Pulmonary artery endothelial cell (primary cell): ENCODE data around the gene S100A4. TPM values are rescaled to one million over a fixed set of nuclear protein-coding genes. Genes with fewer than 3 reads are reported as not detected.

Experiments used
- DNase-seq: peaks from one replicate; pipeline ENCODE4 v3.0.0-alpha.2; 2011; ENCODE audit warnings: low read depth, low spot score
- total RNA-seq: library from RNA; depleted of rRNA; stranded (reverse); fragments of >200 nt; gene quantifications from 2 replicates; pipeline ENCODE4 v1.2.3, GENCODE V29; 2014

S100A4 gene
- total RNA-seq, 1 donor from 2014 or later = 0.66 TPM

DNA sequence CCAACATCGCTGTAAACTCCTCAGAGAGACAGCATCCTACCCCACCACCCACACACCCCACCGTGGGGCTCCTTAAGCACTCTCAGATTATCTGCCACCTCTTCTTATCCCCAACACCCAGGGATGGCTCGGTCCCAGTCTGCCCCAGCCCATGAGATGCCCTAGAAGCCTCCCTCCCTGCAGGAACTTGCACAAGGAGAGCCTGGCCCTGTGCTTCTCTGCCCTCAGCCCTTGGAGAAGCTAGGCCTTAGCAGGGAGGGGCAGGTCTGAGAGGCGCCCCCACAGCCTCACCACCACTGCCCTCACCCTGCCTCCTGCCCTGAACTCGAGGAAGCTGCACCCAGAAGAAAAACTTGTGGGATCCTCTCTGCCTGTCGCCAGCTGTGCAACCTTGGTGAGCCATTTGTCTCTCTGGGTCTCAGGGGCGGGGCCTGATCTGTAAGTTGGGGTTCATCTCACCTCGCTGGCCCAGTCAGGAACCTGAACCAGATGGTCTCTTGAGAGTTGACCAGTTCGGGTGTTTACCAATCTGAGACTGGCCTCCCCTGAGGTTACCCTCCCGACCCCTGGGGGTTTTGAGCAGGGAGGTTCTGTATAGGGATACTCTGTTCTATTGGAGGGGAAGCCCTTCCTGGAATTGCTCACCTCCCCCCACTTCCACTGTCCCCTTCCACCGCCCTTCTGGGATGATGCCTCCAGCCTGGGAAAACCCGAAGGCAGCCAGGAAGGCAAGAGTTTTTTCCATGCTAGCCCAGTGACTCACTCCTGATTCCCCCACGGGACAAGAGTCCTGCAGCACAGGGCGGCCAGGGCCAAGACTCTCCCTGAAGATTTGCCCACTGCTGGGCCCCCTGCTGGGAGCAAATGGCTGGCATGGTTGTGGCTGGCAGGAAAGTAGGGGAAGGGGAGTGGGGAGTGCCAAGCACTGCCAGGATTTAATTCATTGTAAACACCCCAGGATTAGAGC is 3.4 kb upstream of the S100A4 start, which contains the start of gene S100A3:
Gene S100A3, minus strand, starts transcription at position 537 of the 967 bp plus-strand sequence. CDS start 773 bp downstream, outside the sequence.
- DNase-seq = no peak

DNA sequence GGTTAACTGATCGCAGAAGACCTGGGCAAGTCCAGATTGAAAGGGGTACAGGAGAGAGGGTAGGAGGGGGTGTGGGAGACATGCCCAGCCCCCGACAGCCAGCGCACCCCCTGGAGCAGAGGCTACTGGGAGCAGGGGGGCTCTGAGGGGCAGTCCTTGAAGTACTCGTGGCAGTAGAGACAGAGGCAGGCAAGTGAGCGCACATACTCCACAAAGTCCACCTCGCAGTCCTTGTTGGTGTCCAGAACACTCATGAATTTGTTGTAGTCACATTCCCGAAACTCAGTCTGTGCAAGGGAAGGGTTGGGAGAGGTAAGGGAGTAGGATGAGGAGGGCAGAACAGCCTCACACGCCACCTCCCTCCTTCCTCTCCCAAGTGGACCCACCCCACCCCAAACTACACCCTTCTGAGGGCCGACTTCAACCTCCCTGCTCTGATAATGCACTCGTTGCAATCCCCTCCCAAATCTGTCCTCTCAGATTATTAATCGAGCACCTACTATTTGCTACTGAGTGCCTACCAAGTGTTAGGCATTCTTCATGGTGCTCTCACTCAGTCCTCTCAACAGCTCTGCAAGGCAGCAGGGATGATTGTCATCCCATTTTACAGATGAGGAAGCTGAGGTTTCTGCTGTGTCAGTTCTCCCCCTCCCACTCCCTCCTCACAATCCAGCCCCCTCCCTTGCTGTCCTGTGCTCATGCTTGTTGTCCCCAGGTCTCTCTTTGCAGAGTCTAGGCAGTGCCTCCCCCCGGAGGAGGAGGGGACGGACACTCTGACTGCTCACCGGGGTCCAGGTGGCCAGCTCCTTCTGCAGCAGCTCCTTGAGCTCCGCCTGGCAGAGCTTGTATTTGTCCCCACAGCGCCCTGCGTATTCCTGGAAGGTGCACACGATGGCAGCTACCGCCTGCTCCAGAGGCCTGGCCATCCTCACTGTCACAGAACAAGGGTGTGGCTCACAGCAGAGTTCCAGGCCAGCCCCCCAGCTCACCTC is 2.2 kb upstream of the S100A4 start:
- no peak for DNase-seq

DNA sequence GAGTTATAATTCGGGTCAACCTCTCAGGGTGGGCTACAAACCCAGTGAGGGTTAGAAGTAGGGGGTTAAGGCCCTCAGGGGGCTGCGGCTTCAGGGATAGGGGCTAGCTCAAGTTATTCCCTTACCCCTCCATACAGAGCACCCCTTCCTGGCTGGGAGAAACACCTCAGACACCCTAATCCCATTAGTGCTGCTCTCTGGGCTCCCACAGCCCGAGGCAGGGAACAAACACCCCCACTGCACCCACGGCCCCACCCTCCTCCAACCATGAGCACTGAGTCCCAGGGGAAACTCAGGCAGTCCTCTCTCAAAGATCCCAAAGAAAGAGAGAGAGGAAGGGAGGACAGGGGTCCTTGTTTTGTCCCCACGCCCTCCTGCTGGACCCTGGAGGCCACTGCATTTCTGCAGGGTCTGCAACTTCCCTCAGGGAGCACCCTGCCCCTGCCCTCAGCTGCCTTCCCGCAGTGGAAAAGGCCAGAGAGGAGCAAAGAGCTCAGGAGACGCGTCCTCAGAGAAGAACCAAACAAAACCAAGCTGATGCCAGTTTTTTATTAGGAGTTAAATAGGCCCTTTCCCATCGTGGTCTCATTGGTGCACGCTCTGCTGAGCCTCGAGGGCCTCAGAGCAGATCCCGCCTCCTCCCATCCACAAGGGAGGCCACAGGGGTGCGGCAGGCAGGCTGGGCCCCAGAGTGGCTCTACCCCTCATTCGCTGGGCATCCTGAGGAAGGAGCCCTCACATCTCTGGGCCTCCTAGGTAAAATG is 1.4 kb upstream of the S100A4 start:
- DNase-seq = no peak

DNA sequence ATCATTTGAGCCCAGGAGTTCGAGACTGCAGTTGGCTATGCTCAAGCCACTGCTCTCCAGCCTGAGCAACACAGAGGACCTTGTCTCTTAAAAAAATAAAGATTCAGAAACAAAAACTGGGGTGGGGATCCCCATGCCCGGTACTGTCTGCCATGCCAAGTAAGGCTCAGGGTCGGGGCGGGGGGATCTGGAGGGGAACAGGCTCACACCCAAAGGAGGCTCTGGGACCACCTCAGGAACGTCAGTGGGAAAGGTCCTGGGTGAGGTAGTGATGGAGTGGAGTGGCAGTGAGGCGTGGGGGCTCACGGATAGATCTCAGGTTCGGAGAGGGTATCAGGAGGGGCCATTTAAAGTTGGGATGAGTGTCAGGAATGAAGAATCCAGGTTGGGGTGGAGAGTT is 765 bp upstream of the S100A4 start:
- no peak for DNase-seq

DNA sequence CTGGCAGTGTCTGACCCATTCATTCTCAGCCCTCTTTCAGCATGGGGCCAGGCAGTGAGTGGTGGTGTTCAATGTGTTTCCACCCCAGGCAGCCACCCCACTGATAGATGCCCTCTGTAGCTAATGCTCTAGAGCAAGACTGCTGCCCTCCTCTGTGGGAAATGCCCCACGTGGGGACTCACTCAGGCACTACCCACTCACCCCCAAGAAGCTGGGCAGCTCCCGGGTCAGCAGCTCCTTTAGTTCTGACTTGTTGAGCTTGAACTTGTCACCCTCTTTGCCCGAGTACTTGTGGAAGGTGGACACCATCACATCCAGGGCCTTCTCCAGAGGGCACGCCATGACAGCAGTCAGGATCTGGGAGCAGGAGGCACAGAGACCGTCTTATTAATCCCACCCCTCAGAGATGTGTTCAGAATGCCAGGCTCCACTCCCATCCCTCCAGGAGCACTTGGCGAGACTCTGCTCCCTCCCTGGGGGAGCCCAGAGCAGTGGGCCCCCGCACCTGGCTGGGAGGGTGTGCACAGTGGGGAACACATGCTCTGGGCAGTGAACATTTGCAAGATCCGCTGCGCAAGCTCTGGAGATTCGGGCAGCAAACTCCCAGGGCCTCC is 1.0 kb downstream of the S100A4 start:
- no peak for DNase-seq

DNA sequence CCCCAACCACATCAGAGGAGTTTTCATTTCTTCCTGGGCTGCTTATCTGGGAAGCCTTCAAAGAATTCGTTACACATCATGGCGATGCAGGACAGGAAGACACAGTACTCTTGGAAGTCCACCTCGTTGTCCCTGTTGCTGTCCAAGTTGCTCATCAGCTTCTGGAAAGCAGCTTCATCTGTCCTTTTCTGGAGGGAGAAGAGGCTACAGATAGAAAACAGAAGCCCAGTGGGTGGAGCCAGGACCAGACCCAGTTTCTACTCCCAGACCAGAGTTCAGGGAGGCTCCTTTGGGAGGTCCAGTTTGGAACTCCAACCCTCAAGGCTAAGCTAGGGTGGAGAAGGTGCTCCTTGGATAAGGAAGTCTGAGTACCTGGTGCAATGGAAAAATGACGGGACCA is 1.9 kb downstream of the S100A4 start:
- DNase-seq = no peak

DNA sequence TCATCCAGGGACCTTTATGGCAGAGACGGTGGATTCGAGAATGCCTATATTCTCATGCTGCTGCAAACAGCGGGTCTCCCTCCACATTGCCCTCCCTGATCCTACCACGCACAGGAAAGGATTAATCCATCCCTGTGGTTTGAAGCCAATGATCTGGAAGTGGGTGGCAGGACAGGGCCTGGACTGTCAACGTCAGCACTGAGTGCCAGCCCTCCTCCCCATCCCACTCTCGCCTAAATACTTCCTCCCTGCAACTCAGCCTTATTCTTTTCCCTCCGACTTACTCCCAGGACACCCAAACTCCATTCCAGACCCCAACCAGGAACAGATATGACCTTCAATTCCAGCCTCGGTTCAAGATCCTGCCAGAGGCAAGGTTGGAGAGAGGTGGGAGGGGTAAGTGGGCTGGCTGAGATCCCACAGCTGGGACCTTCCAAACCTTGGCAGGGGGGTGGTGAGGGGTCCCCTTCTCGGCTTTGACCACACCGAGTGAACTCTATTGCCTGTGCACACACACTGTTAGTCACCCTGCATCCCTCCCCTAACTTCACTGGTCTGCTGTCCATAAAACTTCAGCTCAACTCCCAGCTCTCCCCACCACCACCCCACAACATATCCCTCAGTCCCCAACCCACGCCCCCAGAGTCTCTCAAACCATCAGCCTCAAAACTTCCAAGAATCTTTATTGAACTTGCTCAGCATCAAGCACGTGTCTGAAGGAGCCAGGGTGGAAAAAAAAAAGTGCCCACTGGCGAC is 2.5 kb downstream of the S100A4 start:
- no peak for DNase-seq

DNA sequence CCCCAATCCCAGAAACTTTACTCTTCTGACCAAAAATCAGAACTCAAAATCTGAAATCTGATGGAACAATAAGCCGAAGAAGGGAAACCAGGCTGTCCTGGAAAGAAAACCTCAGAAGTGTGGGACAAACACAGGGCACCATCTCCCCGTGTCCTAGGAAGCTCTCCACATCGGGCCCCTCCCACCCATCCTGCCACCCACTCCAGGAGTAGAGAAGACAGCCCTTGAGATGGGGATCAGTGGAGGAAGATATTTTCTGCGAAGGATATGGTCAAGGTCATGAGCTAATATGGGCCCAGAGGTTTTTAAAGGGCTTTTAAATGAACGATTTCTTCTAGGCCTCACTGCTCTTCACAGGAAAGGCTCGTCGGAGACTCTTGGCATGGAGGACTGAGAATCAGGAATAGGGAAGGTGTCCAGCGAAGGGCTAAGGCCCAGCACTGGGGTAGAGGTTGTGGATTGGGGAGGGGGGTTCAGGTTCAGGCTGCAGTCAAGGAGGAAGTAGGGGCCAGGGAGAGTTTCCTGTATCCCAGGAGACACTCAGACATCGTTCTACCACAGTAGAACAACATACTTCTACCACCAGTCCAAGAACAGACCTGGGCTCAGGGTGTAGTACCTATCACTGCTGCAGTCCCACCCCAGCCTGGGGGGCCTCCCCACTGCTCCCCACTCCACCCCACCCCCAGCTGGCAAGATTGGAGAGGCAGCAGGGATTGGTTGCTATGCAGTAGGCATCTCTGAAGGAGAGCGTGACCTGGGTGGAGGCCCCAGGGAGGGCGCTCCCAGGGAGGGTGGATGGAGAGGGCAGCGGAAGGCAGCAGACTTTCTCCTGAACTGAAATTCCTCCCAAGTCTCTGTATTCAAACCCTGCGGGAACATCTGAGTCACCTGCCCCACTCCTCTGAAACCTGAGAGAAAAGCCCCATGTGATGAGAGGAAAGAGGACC is 3.7 kb downstream of the S100A4 start:
- DNase-seq = no peak

DNA sequence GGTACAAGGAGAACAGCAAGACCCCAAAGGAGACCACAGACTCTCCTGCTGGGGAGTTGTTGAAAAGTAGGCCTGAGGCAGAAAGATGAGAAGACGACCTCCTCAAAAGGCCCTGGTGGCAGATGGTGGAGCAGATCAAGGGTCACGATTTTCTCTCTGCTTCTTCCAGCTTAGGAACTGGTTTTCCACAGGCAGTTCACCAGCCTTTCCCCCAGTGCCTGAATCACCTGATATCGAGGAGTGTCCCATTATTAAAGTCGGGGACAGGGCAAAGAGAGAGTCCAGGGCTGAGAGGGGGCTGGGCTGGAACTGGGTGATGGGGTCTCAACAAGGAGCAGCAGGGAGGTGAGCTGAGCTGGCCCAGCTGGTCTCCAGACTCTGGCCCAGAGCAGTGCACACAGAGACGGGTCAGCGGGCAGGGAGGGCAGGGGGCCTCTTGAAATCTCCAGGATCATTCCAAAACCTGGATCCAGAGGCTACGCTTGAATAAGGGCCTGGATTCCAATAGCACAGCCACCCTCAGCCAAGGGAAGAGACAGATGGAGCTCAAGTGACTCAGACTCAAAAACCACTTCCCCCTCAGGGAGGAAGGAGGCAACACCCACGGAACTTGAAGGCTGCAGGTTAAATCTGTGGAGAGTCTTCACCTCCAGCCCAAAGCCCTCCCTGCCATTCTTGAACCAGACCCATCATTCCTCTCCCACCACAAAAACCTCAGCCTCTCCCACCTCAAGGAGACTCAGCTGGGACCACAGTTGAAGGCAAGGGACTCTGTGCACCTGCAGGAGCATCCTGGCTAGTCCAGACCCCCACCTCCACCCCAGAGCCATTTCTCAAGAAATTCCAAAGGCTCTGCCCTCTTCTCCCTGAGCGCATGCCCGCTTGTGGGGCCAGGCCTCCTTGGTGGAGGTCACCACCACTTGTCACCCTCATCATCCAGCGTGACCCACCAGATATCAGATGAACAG is 4.9 kb downstream of the S100A4 start, which contains the start of gene S100A5:
Gene S100A5, minus strand, starts transcription at position 541 of the 968 bp plus-strand sequence. CDS start 743 bp downstream, outside the sequence.
- DNase-seq = no peak

DNA sequence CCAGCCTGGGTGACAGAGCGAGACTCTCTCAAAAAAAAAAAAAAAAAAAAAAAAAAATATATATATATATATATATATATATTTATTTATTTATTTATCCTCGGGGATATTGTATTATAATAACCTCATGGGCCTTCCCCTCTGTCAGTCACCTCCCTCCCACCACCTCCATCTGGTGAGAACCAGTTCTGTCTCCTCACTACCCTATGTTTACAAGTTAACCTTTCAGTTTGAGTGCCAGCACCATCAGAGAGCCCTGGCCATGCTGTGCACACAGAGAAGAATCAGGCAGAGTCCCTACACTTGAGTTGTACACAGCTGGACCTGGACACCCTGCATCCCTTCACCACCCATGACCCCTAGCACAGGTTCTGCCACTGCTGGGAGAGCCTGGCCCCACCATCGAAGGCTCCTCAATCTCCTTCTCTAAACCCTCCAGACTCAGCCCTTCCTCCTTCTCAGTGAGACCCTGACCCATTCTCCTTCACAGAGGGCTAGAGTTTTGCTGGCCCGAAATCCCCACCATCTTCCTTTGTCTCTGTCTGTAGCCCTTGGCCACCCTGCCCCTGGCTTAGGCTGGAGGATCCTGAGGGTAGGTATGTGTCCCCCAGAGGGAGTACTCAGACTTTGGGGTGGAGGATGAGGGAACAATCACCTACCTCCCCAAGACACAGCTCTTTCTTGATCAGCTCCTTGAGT is 6.1 kb downstream of the S100A4 start:
- no peak for DNase-seq

DNA sequence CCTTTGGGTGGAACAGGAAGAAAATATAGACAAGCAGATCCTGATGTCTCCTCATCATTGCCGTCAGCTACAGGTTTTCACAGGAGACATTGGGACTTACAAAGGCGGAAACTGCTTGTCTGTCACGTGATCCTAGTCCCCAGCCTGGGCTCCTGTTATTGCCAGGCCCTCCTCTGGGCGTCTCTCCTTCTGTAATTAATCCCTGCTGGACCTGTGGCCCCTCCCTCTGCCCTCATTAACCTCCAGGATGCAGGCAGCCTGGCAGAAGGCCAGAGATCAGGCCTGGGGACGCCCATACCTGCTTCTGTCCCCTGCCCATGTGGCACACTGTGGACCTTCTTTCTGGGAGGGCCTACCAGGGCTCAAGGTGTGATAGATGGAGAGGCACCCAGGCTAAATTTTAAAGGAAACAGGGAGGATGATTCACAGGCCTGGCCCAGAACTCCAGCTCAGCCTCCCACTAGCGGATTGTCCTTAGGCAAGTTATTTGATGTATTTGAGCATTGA is 7.2 kb downstream of the S100A4 start:
- no peak for DNase-seq

DNA sequence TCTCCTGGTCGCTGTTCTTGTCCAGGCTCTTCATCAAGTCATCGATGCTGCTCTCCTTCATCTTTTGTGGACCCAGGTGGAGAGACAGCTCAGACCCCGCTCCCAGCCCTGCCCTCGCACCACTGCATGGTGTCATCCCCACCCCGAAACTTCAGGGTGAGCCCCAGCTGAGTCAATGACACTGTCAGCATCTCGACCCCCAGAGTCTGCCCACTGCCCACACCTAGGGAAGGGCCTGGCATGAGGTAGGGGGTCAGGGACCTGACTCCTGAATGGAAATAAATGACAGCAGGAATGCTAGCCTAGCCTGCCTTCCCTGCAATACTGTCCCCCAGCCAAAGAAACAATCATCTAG is 8.3 kb downstream of the S100A4 start:
- DNase-seq = no peak

DNA sequence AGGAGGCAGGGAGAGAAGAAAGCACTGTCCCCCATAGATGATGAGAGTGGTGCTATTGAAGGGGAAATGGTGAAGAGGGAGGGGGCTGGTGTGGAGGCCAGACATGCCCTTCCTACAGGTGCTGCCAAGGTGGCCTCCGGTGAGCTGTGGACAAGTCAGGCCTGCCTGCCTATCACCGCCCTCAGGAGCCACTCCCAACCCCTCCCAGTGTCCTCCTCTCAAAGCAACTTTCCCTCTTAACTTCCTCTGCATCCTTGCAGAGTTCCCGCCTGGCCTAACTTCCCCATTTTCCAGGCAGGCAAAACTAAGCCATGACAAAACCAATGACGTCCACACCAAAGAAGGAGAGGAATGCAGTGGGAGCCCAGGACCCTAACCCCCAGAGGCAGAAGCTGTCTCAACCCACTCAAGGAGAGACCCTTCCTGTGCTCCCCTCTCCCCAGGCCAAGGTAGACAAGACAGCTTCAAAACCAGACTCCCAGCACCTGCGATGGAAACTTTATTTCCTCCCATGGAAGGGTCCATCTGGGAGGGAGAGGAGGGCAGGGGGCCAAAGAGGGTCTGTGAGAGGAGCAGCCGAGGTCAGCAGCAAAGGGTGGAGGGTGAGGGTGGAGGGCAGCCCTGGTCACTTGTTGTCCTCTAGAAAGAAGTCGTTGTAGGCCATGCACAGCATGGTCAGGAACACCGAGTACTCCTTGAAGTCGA is 8.8 kb downstream of the S100A4 start:
- DNase-seq = no peak

DNA sequence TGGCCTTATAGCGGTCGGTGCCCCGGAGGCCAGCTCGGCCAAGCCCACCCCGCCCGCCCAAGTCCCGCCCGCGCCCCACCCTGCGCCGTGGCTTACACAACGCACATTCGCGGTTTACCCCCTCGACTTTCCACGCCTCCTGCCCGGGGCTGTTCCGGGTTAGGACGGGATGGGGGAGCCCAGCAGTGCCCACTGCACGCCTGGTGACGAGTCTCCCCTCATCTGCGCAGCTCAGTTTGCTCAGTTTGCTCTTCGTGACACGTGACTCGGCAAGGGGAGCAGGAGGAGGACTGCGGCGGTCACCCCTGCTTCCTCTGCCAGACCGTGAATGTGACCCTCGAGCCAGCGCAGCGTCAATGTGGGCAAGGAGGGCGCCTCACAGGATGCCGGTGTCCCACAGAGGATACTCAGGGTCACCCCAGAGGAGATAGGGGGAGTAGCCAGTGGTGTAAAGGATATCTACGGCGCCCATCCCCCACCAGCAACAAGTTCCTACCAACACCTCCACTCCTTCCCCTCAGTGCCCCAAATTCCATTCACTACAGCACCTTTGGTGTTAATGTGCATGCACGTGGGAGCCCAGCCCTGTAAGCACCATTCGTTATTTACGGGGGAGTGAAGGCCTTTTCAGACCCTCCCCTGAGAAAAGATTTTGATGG is 9.5 kb downstream of the S100A4 start:
- DNase-seq = peak; percentile 44

DNA sequence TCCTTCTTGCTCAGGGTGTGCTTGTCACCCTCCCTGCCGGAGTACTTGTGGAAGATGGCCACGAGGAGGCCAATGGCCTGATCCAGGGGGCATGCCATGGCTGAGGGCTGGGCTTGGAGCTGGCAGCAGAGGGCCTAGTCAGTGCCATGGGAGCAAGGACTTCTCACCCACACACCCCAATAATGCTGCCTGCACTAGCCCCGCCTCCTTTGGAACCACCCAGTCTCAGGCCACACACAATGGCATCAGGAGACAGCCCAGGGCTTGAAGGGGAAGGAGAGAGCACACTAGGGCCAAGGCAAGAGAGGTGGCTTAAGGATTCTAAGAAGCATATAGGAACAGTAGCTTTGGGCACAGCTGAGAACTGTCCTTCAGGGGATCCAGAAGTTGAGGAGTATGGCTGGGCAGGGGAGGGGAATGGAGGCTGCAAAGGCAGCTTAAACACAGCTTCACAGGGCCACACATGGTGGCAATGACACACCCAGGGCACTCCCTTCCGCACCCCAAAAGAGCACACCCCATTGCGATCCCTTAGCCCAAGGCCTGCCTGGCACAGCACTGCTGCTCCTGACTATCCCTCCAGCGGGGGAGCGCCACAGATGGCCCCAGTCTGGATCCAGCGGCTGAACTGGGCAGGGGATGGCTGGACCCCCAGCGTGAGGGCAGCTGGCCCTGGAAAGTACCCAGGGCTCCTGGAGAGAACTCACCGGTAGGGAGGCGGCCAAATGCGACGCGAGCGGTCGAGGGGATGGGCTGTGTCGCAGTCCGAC is 10.2 kb downstream of the S100A4 start, which contains the start of gene S100A6:
Gene S100A6, minus strand, starts transcription at position 750 of the 770 bp plus-strand sequence. Its CDS starts 652 bp downstream, at position 98.
- DNase-seq = no peak
